ENCODE results near the gene PCNA.

Gene PCNA

DNA sequence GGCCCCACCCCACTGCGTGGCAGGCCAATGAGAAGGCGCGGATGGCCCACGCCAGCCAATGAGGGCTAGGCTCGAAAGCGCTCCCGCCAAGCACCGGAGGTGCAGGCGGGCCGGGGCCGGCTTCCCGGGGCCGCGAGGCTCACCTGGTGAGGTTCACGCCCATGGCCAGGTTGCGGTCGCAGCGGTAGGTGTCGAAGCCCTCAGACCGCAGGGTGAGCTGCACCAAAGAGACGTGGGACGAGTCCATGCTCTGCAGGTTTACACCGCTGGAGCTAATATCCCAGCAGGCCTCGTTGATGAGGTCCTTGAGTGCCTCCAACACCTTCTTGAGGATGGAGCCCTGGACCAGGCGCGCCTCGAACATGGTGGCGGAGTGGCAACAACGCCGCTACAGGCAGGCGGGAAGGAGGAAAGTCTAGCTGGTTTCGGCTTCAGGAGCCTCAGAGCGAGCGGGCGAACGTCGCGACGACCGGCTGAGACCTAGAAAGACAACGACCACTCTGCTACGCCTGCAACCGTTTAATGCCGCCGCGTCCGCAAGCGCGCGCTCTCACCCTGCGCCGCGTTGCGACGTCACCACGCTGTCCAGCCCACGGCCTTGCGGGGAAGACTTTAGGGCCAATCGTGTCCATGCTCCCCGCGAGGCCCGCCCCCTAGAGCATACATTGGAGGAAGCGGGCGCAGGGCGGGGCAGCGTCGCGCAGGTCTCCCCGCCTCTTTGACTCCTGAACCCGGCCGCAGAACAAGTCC lies at the start of gene PCNA:
Gene PCNA, minus strand, starts transcription at position 524 of the 750 bp plus-strand sequence. Its CDS starts 160 bp downstream, at position 364.
- DNase-seq (ENCODE audit: low read depth in 3 of 3, low spot score in 1 of 3): peak; percentile 82 to 88 (median 84)

DNA sequence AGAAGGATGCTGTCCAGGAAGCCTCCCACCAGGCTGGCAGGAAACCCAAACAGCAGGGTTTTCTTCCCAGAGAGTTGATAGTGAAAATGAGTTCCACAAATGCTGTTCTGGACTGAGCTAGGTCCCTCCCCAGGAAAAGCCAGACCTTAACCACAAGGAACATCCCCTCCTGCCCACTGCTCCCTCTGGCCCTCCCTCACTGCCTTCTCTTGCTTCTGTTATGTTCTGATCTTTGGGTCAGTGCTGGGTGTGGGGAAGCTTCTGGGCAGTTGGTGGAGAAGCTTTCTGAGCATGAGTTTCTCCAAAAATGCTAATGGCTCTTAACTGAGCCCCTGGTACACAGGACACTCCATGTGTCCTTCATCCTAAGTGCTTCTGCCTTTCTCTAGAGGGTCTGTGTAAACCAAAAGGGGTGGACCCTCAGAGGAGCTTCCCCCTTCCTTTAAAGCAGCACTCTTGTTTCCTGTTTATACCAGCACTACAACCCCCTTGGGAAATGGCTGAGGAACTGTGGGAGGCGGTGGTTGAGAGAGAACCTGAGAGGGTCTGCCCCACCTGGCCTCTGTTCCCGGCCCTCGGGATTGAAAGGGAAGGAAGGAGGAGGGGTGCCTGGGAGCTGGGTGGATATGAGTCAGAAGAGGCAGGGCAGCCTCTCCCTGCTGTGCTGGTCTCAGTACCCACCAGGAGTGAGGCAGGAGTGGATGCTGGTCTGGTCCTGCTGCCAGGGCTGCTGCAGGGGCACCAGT lies 49.1 kb upstream of the PCNA start:
- DNase-seq (ENCODE audit: low read depth in 3 of 3, low spot score in 1 of 3): no peak

DNA sequence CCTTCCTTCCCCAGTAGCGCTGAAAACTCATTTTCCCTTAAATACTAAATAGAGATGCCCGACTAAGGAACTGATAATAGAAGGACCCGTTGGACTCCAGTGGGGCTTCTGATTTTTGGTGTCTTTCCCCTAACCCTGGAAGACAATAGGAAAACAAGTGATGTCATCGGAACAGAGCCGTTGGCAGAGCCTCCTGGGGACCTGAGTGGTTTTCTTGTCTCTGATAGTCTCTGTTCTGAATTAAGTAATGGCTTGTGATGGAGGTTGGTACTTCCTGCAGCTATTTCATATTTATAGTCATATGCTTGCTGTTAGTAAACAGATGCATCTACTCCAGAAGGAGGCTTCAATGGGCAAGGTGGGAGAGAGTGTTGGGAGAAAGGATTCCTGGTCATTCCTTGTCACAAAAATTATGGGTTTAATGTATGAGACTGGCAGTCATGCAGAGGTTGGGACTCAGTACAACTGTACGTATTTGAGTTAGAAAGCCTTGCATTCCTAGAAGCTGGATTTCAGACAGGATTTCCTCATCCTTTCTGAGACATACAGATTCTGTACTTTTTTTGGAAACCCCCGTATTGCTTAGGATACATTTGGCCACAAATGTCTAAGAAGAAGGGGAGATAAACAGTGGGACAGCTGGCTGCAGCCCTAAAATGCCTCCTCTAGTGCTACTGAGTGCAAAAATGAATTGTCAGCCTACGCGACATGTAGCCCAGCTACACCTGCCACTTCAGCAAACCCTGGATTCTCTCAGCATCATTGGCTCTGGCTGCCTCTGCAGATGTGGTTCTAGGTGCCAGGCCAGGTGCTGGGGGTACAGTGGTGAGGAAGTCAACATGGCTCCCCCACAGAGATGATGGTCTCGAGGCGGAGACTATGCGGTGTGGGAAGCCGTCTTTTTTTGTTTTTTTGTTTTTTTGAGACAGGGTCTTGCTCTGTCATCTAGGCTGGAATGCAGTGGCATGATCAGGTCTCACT lies 45.2 kb upstream of the PCNA start:
- DNase-seq (ENCODE audit: low read depth in 3 of 3, low spot score in 1 of 3): no peak

DNA sequence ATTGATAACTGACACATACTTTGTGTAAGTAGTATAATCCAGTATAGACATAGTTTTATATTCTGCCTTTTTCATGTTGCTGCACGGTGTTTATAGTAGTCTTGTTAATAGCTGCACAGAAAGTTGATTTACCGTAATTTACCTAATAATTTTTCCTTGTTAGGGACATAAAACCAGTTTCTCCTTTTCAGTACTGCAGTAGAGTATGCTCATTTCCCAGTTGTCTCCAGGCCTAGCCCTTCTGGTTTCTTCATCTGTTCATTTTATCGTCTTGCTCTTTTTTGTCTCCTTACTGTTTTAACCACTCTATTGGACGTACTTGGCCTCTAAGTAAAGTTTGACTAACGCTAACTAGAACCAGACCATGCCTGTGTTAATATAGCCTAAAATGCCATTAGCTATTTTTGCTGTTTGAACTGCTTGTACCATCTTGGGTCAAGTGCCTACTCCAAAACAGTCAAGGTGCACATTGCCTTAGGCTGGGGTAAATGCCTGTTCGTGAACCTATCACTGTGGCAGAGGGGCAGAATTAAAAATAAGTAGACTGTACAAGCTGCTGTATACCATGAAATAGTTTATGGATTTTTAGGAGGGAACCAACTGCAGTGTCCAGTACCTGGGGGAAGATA lies 41.9 kb upstream of the PCNA start:
- no peak for DNase-seq (ENCODE audit: low read depth in 3 of 3, low spot score in 1 of 3)

DNA sequence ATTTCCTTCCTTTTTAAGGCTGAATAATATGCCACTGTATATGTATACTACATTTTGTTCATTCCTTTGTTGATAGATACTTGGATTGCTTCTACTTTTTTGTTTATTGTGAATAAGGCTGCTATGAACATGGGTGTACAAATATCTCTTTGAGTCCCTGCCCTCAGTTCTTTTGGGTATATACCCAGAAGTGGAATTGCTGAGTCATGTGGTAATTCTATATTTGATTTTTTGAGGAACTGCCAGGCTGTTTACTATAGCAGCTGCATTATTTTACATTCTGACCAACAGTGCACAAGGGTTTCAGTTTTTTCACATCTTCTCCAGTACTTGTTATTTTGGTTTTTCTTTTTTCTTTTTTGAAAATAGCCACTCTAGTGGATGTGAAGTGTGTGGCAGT lies 41.1 kb upstream of the PCNA start:
- no peak for DNase-seq (ENCODE audit: low read depth in 3 of 3, low spot score in 1 of 3)

DNA sequence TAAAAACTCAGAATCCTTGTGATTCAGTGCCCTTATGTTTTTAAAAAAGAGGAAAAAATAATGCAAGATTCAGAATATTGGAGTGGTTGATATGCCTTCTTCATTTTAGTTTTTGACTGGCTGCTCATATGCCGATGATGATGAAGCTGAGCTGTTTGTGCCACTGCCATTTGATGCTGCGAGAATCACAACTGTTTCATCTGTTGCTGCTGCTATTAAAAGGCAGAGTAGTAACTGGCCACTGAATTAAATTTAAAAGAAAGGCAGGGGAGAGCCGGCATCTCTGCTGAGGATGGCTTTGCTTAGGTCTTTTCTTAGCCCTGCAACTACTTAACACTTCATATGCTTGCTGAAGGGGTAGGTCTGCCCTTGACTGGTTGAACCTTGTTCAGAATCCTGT lies 40.2 kb upstream of the PCNA start:
- no peak for DNase-seq (ENCODE audit: low read depth in 3 of 3, low spot score in 1 of 3)

DNA sequence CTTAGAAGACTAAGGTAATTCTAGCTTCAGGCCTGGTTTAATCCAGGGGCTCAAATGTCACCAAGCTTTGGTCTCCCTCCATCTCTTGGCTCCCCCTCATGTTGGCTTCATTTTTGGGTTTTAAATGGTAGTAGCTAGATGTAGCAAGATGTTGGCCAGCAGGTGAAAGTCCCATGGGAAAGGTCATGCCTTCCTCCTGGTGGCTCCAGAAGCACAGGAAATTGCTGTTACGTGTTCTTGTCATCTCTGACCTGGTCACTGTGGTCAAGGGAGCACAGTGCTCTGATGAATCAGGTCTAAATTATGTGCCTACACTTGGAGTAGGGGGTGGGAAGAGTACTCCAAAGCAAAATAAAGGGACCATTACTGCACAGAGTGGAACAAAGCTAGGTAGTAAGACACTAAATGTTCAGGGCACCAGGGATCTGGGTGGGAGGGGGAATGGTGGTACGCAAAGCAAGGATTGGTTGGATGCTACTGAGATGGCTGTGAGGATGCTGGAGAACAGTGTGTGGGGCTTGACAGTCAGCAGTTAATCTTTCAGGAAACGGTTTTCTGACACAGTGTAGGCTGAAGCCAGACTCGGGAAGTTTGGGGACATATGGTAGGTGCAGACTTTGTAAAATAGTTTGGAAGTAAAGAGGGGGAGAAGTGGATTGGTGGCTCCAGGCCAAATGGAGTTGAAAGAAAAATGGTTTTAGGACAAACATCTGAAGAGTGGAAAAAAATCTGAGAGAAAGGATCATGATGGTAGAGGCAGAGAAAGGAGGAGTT lies 37.1 kb upstream of the PCNA start:
- no peak for DNase-seq (ENCODE audit: low read depth in 3 of 3, low spot score in 1 of 3)

DNA sequence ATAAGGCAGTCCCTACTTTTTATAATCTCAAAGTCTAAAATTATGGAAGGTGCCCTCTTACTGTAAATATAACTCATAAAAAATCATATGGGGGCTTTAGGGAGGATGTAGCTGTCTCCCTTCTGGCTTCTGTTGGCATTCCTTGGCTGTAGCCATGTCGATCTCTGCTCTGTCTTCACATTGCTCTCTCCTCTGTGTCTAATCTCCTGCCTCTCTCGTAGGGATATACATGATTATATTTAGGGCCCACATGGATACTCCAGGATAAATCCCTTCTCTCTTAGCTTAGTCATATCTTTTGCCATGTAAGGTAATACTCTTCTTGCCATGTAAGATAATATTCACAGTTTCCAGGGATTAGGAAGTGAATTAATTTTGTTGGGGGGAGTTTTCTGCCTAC lies 35.6 kb upstream of the PCNA start:
- DNase-seq (ENCODE audit: low read depth in 3 of 3, low spot score in 1 of 3): no peak

DNA sequence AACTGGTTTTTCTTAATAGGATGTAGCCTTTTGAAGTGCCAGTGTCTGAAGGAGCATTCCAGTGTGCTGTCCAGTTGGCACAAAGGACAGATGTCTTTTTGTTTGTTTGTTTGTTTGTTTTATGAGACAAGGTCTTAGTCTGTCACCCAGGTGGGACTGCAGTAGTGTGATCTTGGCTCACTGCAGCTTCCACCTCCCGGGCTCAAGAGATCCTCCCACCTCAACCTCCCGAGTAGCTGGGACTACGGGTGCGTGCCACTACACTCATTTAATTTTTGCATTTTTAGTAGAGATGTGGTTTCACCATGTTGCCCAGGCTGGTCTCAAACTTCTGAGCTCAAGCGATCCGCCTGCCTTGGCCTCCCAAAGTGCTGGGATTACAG lies 34.8 kb upstream of the PCNA start:
- DNase-seq (ENCODE audit: low read depth in 3 of 3, low spot score in 1 of 3): no peak

DNA sequence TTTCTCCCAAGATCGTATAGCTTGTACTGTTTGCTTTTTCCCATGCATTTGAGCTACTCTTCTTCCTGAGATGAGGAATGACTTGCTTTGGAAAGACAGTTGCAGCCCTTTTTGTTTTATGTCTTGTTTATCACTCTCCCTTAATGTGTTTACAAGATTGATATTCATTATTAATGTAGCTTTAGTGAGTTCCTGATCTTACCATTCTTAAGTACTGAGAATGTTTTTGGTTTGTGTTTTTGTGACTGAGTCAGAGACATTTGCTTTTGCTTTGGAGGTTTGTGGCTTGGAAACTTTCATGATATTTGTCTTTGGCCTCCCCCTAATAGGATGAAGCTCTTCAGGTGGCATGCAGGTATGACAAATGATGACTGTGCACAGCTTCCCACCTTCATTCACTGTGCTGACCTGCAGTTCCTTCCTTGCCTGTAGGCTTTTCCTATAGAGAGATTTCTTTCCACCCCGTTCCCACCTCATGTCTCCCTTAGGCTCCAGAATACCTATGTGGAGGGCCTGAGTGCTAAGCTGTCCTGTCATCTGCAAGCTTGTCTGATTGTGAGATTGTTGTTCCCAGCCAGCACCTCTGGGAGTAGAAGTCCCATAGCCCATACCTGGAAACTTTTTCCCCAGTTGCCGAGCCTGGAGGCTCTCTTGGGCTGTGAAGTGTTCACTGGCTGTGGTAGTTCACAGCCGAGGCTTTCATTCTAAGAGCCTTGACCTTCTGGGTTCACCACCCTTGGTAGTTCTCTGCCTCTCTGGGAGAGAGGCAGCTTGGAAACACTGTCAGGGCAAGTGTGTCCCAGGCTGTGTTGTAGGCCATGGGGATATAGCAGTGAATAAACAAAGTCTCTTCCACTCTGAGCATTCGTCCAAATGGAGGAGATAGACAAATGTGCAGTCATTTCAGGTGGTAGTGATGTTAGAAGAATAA lies 34.1 kb upstream of the PCNA start:
- DNase-seq (ENCODE audit: low read depth in 3 of 3, low spot score in 1 of 3): no peak

DNA sequence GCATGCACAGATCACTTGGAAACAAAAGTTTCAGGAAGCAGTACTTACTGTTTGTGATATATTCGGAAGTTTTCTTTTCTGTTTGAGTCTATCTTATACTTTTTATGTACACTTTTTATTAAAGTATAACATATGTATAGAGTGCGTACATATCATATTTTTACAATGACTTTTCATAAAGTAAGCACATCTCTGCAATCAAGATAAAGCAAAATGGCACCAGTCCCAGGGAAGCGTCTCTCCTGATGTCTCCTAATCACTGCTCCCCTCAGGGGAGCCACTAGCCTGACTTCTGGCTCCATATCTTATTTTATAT lies 33.4 kb upstream of the PCNA start:
- no peak for DNase-seq (ENCODE audit: low read depth in 3 of 3, low spot score in 1 of 3)

DNA sequence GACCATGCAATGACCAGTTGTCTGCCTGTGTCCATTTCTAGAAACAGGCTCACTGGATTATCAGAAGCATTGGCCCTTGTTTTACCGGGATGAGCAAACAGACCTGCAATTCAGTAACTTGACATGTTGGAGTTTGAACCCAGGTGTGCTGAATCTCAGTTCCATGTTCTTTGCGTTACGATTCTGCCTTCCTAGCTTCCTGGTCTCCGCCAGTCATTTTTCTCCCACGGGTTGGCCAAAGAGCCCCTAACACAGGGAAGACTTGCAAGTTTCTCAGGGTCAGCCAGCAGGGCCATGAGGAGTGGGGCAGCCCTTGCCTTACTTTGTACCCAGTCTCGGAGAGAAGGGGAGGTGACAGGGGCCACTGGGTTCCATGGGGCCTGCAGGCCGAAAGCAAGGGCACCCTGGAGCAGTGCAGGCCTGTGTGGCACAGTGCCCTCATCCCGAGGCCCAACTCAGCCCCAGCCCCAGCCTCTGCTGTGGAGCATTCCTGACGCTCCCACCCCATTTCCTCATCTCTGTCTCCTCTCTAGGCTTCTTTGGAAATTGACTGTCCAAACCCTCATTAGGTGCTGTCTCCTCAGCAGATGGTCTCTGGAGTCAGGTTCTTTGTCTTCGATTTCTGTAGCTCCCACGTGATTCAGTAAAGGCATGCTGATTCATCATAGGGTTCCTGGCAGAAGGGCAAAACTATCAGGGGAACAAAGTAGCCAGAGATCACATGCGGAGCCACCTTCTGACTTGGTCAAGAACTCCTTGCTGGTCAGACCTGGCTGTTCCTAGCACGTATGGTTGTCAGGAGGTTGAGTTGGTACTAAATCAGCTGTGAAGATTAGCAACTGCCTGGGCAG lies 30.7 kb upstream of the PCNA start:
- no peak for DNase-seq (ENCODE audit: low read depth in 3 of 3, low spot score in 1 of 3)

DNA sequence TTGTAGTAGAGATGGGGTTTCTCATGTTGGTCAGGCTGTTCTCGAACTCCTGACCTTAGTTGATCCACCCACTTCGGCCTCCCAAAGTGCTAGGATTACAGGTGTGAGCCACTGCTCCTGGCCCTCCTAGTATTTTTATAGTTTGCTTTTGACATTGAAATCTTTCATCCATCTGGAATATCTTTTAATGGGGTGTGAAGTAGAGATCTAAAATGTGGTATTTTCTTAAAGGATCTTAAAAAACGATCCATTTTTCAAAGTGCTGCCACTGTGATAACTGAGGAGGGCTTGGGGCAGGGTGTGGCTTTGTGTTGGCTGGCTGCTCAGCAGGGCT lies 30.1 kb upstream of the PCNA start:
- DNase-seq (ENCODE audit: low read depth in 3 of 3, low spot score in 1 of 3): no peak

DNA sequence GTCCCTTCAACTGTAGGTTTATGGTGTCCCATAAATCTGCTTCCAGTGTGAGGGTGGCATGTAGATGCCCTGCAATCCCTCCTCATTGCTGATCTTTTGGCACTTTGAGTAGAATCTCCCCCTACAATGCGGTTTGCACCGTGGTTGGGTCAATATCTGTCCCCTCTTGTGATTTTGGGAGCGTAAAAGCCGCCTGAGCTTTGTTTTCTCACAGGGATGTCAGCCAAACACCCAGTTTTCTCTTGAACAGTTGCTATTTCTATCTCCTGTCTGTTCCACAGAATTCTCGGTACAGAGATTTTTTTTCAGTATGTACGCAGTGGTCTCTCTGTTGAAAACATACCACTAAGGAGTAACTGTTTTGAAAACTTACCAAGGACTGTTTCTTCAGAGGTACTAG lies 28.8 kb upstream of the PCNA start:
- no peak for DNase-seq (ENCODE audit: low read depth in 3 of 3, low spot score in 1 of 3)

DNA sequence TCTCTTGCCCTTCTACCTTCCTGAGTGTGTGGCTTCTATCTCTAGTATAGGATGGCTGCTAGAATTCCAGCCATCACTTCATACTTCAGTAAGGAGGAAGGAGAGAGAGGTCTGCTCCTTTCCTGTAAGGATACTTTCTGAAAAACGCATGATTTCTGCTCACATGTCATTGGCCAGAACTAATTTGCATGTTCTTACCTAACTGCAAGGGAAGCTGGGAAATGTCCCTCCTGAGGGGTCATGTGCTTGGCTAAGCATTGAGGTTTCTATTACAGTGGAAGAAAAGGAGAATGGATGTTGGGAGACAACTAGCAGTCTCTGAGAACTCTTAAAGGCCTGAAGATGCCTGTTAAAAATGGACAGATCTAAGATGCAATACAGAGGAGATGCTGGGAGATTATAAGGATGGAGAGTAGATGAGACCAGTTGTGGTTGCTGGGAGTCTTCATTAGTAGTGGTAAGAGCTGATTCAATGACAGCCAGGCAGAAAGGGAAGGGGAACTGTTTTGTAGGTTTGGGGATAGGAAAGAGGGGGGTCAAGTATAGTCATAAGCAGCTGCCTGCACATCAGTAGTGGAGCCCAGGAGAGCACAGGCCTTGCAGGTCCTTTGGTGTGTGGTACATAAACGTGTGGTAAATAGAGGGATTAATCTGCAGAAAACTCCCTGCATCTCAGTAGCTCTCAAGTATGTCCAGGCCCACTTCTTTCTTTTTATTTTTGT lies 27.3 kb upstream of the PCNA start:
- DNase-seq (ENCODE audit: low read depth in 3 of 3, low spot score in 1 of 3): no peak

DNA sequence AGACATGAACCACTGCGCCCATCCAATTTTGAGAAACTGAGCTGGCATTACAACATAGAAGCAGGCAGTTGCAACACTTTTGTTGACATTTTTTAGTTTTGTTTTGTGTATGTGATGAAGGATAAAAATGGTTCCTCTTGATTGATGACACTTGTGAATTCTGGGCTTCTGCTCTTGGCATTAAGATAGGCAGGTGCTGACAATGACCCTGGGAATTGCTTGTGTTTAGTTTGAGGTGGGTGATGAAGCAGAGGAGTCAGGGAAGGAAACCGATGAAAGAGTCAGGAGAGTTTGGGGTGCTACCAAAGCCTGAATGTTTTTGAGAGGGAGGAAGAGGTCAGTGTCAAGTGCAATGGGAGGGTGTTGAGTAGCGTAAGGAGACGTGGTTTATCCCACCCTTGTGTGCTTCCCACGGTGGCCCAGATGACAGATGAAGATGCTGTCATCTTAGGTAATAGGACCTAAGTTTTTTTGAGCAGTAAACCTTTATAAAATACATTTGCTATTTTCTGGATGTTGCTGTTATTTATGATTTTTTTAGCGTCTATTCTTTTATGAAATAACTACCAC lies 26.4 kb upstream of the PCNA start:
- no peak for DNase-seq (ENCODE audit: low read depth in 3 of 3, low spot score in 1 of 3)

DNA sequence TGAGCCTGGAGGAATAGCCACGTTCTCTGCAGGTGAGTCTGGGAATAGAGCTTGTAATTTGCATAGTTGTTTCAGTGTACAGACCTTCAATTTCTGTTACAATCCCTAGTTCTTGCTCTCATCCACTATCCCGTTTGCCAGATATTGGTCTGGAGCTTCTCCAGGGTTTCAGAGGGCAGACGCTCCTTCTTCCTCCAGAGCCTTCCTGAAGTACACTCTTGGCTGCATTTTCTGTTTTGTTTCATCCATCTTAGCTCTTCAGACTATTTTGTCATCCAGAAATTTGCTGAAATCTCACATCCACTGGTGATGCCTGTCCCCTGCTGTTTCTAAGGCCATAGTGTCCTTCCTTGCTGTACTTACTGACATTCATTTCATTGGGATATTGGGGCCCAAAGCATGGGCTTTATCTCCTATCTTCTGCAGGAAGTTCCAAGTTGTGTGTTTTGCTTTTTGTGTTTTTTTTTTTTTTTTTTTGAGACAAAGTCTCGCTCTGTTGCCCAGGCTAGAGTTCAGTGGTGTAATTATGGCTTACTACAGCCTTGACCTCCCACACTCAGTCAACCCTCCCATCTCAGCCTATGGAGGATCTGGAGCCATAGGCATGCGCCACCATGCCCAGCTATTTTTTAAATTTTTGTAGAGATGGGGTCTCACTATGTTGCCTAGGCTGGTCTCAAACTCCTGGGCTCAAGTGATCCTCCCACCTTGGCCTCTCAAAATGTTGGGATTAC lies 25.8 kb upstream of the PCNA start:
- no peak for DNase-seq (ENCODE audit: low read depth in 3 of 3, low spot score in 1 of 3)
